Fibroblast of lung (primary cell): Measurements from ENCODE around the gene TBPL1. TPM values are rescaled to one million over a fixed set of nuclear protein-coding genes. Genes with fewer than 3 reads are reported as not detected.

Source experiments
- DNase-seq, 2 donors: peaks; one replicate each; pipeline versions ENCODE4 v3.0.0 to v3.0.0-alpha.2; 2010; ENCODE audit warnings: low read depth in 2 of 2
- H2AFZ ChIP-seq: 2 replicates; pipeline ENCODE4 v1.5.1; 2012; ENCODE audit warnings: low read length, control low read depth, inconsistent platforms
- H3K27ac ChIP-seq: 2 replicates; pipeline ENCODE4 v1.5.1; 2011; ENCODE audit warnings: low read length, control low read depth; ENCODE audit not compliant: insufficient read depth
- H3K27me3 ChIP-seq: 2 replicates; pipeline ENCODE4 v1.5.1; 2011; ENCODE audit warnings: mild to moderate bottlenecking, low read length; ENCODE audit not compliant: control insufficient read depth, insufficient read depth
- H3K36me3 ChIP-seq: 2 replicates; pipeline ENCODE4 v1.5.1; 2011; ENCODE audit warnings: low read length; ENCODE audit not compliant: control insufficient read depth, insufficient read depth
- H3K4me1 ChIP-seq: 2 replicates; pipeline ENCODE4 v1.5.1; 2011; ENCODE audit warnings: low read length; ENCODE audit not compliant: control insufficient read depth, insufficient read depth; ENCODE audit errors: extremely low read depth
- H3K4me2 ChIP-seq: 2 replicates; pipeline ENCODE4 v1.5.1; 2011; ENCODE audit warnings: low read length, control low read depth; ENCODE audit not compliant: insufficient read depth; ENCODE audit errors: extremely low read depth
- H3K4me3 ChIP-seq, 4 experiments: fragments of 200-600 bp in 1 of 4; sonication (generic) in 1 of 4; replicated peaks in 1 of 4; 2 replicates each; pipeline ENCODE4 v1.5.1; 2011 to 2016; ENCODE audit warnings: low read length in 4 of 4, low read depth in 3 of 4, mild to moderate bottlenecking in 3 of 4, control low read depth in 2 of 4, inconsistent platforms in 1 of 4, mixed read lengths in 1 of 4; ENCODE audit not compliant: insufficient read depth in 1 of 4; ENCODE audit errors: control extremely low read depth in 1 of 4
- H3K79me2 ChIP-seq: 2 replicates; pipeline ENCODE4 v1.5.1; 2012; ENCODE audit warnings: mild to moderate bottlenecking, low read length, inconsistent platforms; ENCODE audit not compliant: control insufficient read depth, insufficient read depth
- H3K9ac ChIP-seq: 2 replicates; pipeline ENCODE4 v1.5.1; 2011; ENCODE audit warnings: mild to moderate bottlenecking, low read length, control low read depth; ENCODE audit not compliant: insufficient read depth
- H3K9me3 ChIP-seq: 2 replicates; pipeline ENCODE4 v1.5.1; 2012; ENCODE audit warnings: low read depth, low read length; ENCODE audit not compliant: control insufficient read depth, insufficient read depth
- H4K20me1 ChIP-seq: 2 replicates; pipeline ENCODE4 v1.5.1; 2011; ENCODE audit warnings: low read length; ENCODE audit not compliant: control insufficient read depth, insufficient read depth; ENCODE audit errors: extremely low read depth
- CTCF ChIP-seq, 2 donors: IDR thresholded peaks in 1 of 2; conservative IDR thresholded peaks in 1 of 2; 1 replicate in 1 of 2; 2 replicates in 1 of 2; pipeline ENCODE4 v1.5.1; 2011 to 2012; ENCODE audit warnings: low read length in 2 of 2, control low read depth in 1 of 2, inconsistent platforms in 1 of 2, low read depth in 1 of 2, mild to moderate bottlenecking in 1 of 2
- EZH2 ChIP-seq: IDR thresholded peaks from 2 replicates; pipeline ENCODE4 v1.5.1; 2012; ENCODE audit warnings: low read length, control low read depth, mild to moderate bottlenecking; ENCODE audit errors: missing control alignments
- polyA plus RNA-seq, 2 donors: library from polyadenylated mRNA; depleted of rRNA in 1 of 2; stranded (reverse) in 1 of 2; unstranded in 1 of 2; fragments of >200 nt; gene quantifications; 2 replicates each; pipeline ENCODE4 v1.2.1, GENCODE V29; 2011 to 2012; ENCODE audit warnings: missing spikeins in 1 of 2
- total RNA-seq: library from RNA; depleted of rRNA; stranded (reverse); fragments of >200 nt; gene quantifications from 2 replicates; pipeline ENCODE4 v1.2.1, GENCODE V29; 2014

Gene TBPL1
- total and polyA plus RNA-seq, 2 donors (not counting 1 experiment from before 2014, with no cell fraction given), result 18.8 to 47.8 TPM

GRCh38 chr6:133969285-133969920, 16.4 kb downstream of the TBPL1 start:
- Histone ChIP-seq H4K20me1 (no peaks in the 10 kb centered on the region), H3K4me3 (no peak overlapping the region), H3K79me2 (peaks cover 31% of the 10 kb centered on the region)

GRCh38 chr6:133969921-133970295, 16.9 kb downstream of the TBPL1 start:
- Histone ChIP-seq H3K4me3 (no peak overlapping the region), H3K27ac (no peak overlapping the region), H3K36me3 (no peaks in the 10 kb centered on the region), H3K4me1 (peaks cover 5% of the 10 kb centered on the region), H3K9ac (no peak overlapping the region), H4K20me1 (no peaks in the 10 kb centered on the region), H3K4me2 (no peak overlapping the region), H3K27me3 (no peaks in the 10 kb centered on the region), H3K79me2 (peaks cover 27% of the 10 kb centered on the region), H2AFZ (no peak overlapping the region), H3K9me3 (no peaks in the 10 kb centered on the region)
- no peak for DNase-seq
- TF ChIP-seq CTCF (conservative IDR thresholded peaks at IDR 0.05 in 1 of 2, IDR thresholded peaks at IDR 0.05 in 1 of 2; ENCODE audit: low read depth in 1 of 2, low read length in 2 of 2) (no peak), EZH2 (no peak)

More at GRCh38 chr6:133969285-133969920, 16.4 kb downstream of the TBPL1 start:
- no peak for TF ChIP-seq EZH2
- no peak for TF ChIP-seq CTCF (conservative IDR thresholded peaks at IDR 0.05 in 1 of 2, IDR thresholded peaks at IDR 0.05 in 1 of 2; ENCODE audit: low read depth in 1 of 2, low read length in 2 of 2)
- Histone ChIP-seq H3K4me1 (peaks cover 5% of the 10 kb centered on the region), H3K27me3 (no peaks in the 10 kb centered on the region), H3K9me3 (no peaks in the 10 kb centered on the region), H3K4me2 (no peak overlapping the region), H3K27ac (no peak overlapping the region), H3K9ac (no peak overlapping the region), H3K36me3 (no peaks in the 10 kb centered on the region), H2AFZ (no peak overlapping the region)
- no peak for DNase-seq

- H3K27me3 ChIP-seq, result no peaks in the 10 kb centered on the region
- H3K9me3 ChIP-seq, result no peaks in the 10 kb centered on the region
- no peak overlapping the region for H3K4me2 ChIP-seq
- H4K20me1 ChIP-seq, result no peaks in the 10 kb centered on the region
- H2AFZ ChIP-seq, result no peak overlapping the region
- H3K79me2 ChIP-seq, result peaks cover 15% of the 10 kb centered on the region
- no peak overlapping the region for H3K9ac ChIP-seq
- no peak overlapping the region for H3K27ac ChIP-seq
- H3K4me3 ChIP-seq, result no peak overlapping the region
- DNase-seq, result no peak
- TF ChIP-seq EZH2 (no peak), CTCF (conservative IDR thresholded peaks at IDR 0.05 in 1 of 2, IDR thresholded peaks at IDR 0.05 in 1 of 2; ENCODE audit: low read depth in 1 of 2, low read length in 2 of 2) (no peak)
- H3K4me1 ChIP-seq, result peaks cover 5% of the 10 kb centered on the region
- no peaks in the 10 kb centered on the region for H3K36me3 ChIP-seq
Measured at GRCh38 chr6:133971861-133972260, 18.8 kb downstream of the TBPL1 start.
